Measurements from ENCODE around the gene MISP3. TPM values are rescaled to one million over a fixed set of nuclear protein-coding genes. Genes with fewer than 3 reads are reported as not detected.

The MISP3 gene
- total and polyA plus RNA-seq, 3 experiments from 2014 or later: 1.00 to 2.1 (median 1.2) TPM

DNA sequence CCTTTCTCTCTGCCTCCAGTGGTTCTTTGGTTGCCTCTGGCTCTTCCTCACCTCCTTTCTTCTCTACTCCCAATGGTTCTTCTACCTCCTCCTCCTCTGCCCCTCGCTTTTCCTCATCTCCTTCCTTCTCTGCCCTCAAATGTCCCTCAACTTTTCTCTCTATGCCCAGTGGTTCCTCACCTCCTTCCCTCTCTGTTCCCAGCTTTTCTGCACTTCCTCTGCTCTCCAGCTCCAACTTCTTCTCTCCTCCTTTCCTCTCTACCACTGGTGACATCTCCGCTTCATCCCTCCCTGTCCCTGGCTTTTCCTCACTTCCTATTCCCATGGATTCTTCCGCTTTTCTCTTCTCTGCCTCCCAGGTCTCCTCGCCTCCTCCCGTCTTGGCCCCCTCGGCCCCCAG is 18.5 kb upstream of the MISP3 start:
- Histone ChIP-seq H3K27ac (ENCODE audit: low read depth, low read length) (no peak overlapping the region), H3K9me3 (ENCODE audit: low read length) (no peaks in the 10 kb centered on the region), H3K27me3 (ENCODE audit: insufficient read depth, low read length, poor library complexity, severe bottlenecking) (peaks cover 15% of the 10 kb centered on the region), H3K4me3 (ENCODE audit: low read length) (no peak overlapping the region), H3K4me1 (ENCODE audit: insufficient read depth, low read length) (peaks cover 15% of the 10 kb centered on the region), H3K36me3 (ENCODE audit: insufficient read depth, low read length) (peaks cover 21% of the 10 kb centered on the region)
- CTCF ChIA-PET: interaction anchor here (1.1 kb wide), 1 partner anchor 9 kb away, joined by 3 read pairs; no protein-coding TSS in a partner anchor
- Mint-ChIP-seq H3K27ac (peak overlapping the region in 5 of 8 donors; percentile 7 to 86 (median 38)), H3K4me1 (peaks cover 11 to 19% (median 13%) of the 10 kb centered on the region in 3 donors), H3K27me3 (peaks cover 10 to 15% of the 10 kb centered on the region in 2 donors), H3K4me3 (no peak overlapping the region), H3K9me3 (no peaks in the 10 kb centered on the region), H3K36me3 (peaks cover 7 to 33% (median 9%) of the 10 kb centered on the region in 3 donors)
- DNase-seq: no peak
- POLR2A ChIA-PET: interaction anchor here (0.6 kb wide), 1 partner anchor 170 kb away, joined by 3 read pairs; no protein-coding TSS in a partner anchor

DNA sequence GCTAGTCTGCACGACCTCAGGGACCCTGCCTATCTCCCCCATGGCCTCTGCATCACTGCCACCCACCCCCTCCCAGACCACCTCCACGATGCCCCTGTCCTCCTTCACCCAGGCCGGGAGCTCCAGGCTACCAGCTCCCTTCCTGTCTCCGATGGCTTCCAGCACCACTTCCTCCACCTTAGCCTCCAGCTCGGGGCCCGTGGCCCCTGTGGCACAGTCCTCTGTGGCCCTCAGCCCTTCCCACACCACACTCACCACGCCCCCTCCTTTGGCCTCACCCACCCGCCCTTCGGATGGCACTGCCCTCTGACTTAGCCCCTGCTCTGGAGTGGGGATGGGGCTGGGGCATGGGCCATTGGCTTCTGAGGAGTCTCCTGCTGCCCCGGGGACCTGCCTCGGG is 17.9 kb upstream of the MISP3 start:
- CTCF ChIA-PET: interaction anchor here (0.6 to 1.1 kb wide), 3 partner anchors 10 to 585 kb away, joined by 3 read pairs; no protein-coding TSS in a partner anchor
- H3K36me3 ChIP-seq (ENCODE audit: insufficient read depth, low read length): peaks cover 19% of the 10 kb centered on the region
- no peak for DNase-seq
- Mint-ChIP-seq H3K27me3 (peaks cover 13 to 20% of the 10 kb centered on the region in 2 donors), H3K36me3 (peaks cover 7 to 30% (median 9%) of the 10 kb centered on the region in 3 donors), H3K9me3 (no peaks in the 10 kb centered on the region), H3K27ac (no peak overlapping the region), H3K4me3 (no peak overlapping the region), H3K4me1 (peaks cover 11 to 23% (median 13%) of the 10 kb centered on the region in 3 donors)
- H3K27me3 ChIP-seq (ENCODE audit: insufficient read depth, low read length, poor library complexity, severe bottlenecking): peaks cover 16% of the 10 kb centered on the region
- POLR2A ChIA-PET: interaction anchor here (0.6 to 0.7 kb wide), 2 partner anchors 12 to 171 kb away, joined by 3 to 9 read pairs; no protein-coding TSS in a partner anchor
- no peak overlapping the region for H3K27ac ChIP-seq (ENCODE audit: low read depth, low read length)
- H3K4me1 ChIP-seq (ENCODE audit: insufficient read depth, low read length): peaks cover 17% of the 10 kb centered on the region
- H3K9me3 ChIP-seq (ENCODE audit: low read length): no peaks in the 10 kb centered on the region
- no peak overlapping the region for H3K4me3 ChIP-seq (ENCODE audit: low read length)

DNA sequence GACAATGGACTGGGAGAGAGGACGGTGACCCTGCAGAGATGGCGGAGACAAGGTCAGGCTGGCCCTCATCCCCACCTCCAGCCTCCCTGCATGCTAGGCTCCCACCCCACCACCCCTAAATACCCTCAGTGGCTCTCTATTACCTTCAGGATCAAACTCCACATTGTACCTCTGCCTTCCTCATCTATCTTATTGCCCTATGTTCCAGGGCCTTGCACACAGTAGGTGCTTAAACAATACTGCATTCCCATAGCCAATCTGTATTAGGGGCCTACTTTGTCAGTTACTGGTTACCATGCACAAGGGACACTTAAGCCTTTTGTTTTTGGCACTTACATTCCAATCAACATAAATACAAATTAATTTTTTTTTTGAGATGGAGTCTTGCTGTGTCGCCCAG is 17.2 kb upstream of the MISP3 start:
- Histone ChIP-seq H3K27me3 (ENCODE audit: insufficient read depth, low read length, poor library complexity, severe bottlenecking) (peaks cover 16% of the 10 kb centered on the region), H3K4me3 (ENCODE audit: low read length) (no peak overlapping the region), H3K4me1 (ENCODE audit: insufficient read depth, low read length) (peaks cover 17% of the 10 kb centered on the region), H3K9me3 (ENCODE audit: low read length) (no peaks in the 10 kb centered on the region), H3K36me3 (ENCODE audit: insufficient read depth, low read length) (peaks cover 13% of the 10 kb centered on the region), H3K27ac (ENCODE audit: low read depth, low read length) (no peak overlapping the region)
- Mint-ChIP-seq H3K27ac (peak overlapping the region in 1 of 8 donors; percentile 55), H3K4me1 (peaks cover 11 to 25% (median 13%) of the 10 kb centered on the region in 3 donors), H3K4me3 (no peak overlapping the region), H3K36me3 (peaks cover 5 to 24% (median 9%) of the 10 kb centered on the region in 3 donors), H3K9me3 (no peaks in the 10 kb centered on the region), H3K27me3 (peaks cover 14 to 27% of the 10 kb centered on the region in 2 donors)
- POLR2A ChIA-PET: no interaction called here
- no peak for DNase-seq
- CTCF ChIA-PET: interaction anchor here (0.7 to 7.8 kb wide), 2 partner anchors 13 to 16 kb away, joined by 3 to 67 read pairs; partner anchors contain the start of gene MISP3

DNA sequence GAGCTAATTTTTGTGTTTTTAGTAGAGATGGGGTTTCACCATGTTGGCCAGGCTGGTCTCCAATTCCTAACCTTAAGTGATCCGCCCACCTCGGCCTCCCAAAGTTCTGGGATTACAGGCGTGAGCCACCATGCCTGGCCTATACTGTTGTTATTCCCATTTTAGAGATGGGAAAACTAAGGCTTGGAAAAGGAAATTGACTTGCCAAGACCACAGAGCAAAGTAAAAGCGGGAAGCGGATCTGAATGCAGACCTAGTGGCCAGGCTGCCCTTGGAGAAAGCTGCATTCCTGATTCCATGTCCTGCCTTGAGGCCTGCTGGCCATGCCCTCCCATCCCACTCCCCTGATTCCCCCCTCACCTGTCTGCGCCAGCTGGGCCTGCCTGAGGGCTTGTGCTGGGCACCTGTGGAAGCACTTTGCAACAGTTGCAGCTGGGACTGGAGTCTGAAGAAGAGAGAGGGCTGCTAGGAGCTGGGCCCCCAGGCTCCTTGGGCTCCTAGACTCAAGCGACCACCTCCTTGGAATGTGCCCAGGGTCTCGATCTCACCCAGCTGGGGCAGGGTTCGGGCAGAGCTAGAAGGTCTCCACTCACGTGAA is 16.4 kb upstream of the MISP3 start:
- peaks cover 11 to 25% (median 13%) of the 10 kb centered on the region in 3 donors for H3K4me1 Mint-ChIP-seq
- H3K27ac Mint-ChIP-seq: no peak overlapping the region
- H3K36me3 ChIP-seq (ENCODE audit: insufficient read depth, low read length): peaks cover 6% of the 10 kb centered on the region
- no peak overlapping the region for H3K4me3 ChIP-seq (ENCODE audit: low read length)
- ChIA-PET CTCF (interaction anchor here (1.0 to 7.8 kb wide), 2 partner anchors 15 to 194 kb away, joined by 3 to 67 read pairs; partner anchors contain the start of gene MISP3), POLR2A (interaction anchor here (0.6 kb wide), 1 partner anchor 8 kb away, joined by 4 read pairs; no protein-coding TSS in a partner anchor)
- H3K27ac ChIP-seq (ENCODE audit: low read depth, low read length): no peak overlapping the region
- DNase-seq: no peak
- H3K9me3 Mint-ChIP-seq: no peaks in the 10 kb centered on the region
- H3K27me3 Mint-ChIP-seq: peaks cover 18 to 32% of the 10 kb centered on the region in 2 donors
- peaks cover 16% of the 10 kb centered on the region for H3K27me3 ChIP-seq (ENCODE audit: insufficient read depth, low read length, poor library complexity, severe bottlenecking)
- H3K9me3 ChIP-seq (ENCODE audit: low read length): no peaks in the 10 kb centered on the region
- peak overlapping the region in 1 of 7 donors; percentile 36 for H3K4me3 Mint-ChIP-seq
- peaks cover 17% of the 10 kb centered on the region for H3K4me1 ChIP-seq (ENCODE audit: insufficient read depth, low read length)
- H3K36me3 Mint-ChIP-seq: peaks cover 5 to 16% (median 9%) of the 10 kb centered on the region in 3 donors

DNA sequence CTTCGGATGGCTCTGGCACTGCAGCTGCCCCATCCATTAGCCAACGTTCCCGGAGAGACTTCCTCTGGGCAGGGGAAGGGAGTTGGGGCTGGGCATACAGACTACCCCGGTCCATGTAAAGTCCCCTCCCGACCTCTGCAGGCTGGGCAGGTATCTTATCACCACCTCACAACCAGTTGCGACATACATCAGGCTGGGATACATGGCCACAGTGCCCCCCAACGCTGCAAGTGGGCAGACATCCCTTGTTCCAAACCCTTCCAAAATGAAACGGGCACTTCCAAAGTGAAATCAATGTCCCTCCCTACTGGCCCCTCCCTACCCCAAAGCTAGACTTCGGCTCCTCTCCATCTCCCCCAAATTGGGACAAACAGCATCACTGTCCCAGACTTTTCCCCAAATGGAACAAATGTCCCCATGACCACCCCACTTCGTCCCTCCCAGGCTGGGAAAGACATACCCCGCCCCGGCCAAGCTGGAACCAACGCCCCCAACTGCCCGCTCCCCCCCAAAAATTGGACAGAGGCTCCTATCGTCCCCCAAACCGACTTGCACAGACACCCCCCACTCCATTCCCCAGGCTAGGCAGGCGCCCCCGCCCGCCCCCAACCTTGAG is 15.7 kb upstream of the MISP3 start:
- Histone ChIP-seq H3K36me3 (ENCODE audit: insufficient read depth, low read length) (peaks cover 6% of the 10 kb centered on the region), H3K4me3 (ENCODE audit: low read length) (no peak overlapping the region), H3K27ac (ENCODE audit: low read depth, low read length) (no peak overlapping the region), H3K27me3 (ENCODE audit: insufficient read depth, low read length, poor library complexity, severe bottlenecking) (peaks cover 16% of the 10 kb centered on the region), H3K9me3 (ENCODE audit: low read length) (no peaks in the 10 kb centered on the region), H3K4me1 (ENCODE audit: insufficient read depth, low read length) (peaks cover 17% of the 10 kb centered on the region)
- Mint-ChIP-seq H3K4me1 (peaks cover 11 to 25% (median 13%) of the 10 kb centered on the region in 3 donors), H3K36me3 (peaks cover 5 to 12% (median 5%) of the 10 kb centered on the region in 3 donors), H3K9me3 (no peaks in the 10 kb centered on the region), H3K27me3 (peaks cover 18 to 36% of the 10 kb centered on the region in 2 donors), H3K4me3 (peak overlapping the region in 6 of 7 donors; percentile 22 to 65 (median 51)), H3K27ac (peak overlapping the region in 2 of 8 donors; percentile 35 to 75)
- POLR2A ChIA-PET: no interaction called here
- no peak for DNase-seq
- CTCF ChIA-PET: interaction anchor here (1.0 to 7.8 kb wide), 4 partner anchors 7 to 195 kb away, joined by 3 to 67 read pairs (median 19); partner anchors contain the start of genes IL27RA and MISP3

DNA sequence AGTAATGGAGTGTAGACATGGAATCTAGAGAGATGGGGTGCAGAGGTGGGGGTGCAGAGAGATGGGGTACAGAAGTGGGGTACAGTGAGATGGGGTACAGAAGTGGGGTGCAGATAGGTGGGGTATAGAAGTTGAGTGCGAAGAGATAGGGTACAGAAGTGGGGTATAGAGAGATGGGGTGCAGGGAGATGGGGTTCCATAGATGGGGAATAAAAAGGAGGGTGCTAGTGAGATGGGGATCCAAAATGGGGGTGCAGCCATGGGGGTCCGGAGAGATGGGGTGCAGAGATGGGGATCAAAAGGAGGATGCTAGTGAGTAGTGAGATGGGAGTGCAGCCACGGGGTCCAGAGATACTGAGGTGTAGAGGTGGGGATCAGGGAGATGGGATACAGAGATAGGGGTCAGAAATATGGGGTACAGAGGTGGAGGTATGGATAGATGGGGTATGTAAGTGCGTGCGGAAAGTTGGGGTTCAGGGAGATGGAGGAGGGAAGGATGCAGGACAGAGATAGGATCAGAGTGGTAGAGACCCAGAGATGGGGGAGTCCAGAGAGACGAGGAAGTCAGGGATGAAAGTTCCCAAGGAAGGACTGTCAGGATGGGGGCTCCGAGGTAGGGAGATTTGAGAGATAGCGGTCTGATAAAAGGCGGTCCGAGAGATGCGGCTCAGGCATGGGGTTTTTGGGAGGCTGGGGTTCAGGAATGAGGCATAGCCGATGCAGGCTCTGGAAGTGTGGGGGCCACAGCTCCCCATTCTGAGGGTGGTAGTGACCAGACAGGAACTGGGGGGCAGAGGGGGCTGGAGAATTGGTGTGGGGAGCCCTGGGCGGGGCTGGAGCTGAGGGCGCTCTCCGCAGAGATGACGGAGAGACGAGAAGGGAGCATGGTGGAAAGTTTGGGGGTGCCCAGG is 14.1 kb upstream of the MISP3 start:
- H3K27me3 ChIP-seq (ENCODE audit: insufficient read depth, low read length, poor library complexity, severe bottlenecking): peaks cover 16% of the 10 kb centered on the region
- no peak for DNase-seq

DNA sequence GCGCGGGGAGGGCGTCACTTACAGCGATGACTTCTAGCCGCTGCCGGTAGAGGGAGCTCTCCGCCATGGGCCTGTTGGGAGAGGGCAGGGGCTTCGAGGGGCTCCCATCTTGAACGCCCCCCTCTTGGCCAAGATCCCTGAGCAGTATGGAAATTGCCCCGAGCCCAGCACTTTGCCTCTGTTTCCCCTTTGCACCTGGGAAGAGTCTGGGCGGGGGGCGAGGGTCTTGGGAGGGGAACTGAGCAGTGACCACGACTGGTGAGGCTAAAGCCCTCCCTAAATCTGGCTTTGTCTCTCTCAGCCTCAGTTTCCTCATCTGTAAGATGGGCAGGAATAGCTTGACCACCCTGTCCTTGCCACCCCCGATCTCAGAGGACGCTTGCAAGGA is 13.5 kb upstream of the MISP3 start:
- POLR2A ChIA-PET: no interaction called here
- H3K36me3 Mint-ChIP-seq: no peaks in the 10 kb centered on the region
- peak; percentile 33 to 62 (median 43) for DNase-seq
- peaks cover 16% of the 10 kb centered on the region for H3K27me3 ChIP-seq (ENCODE audit: insufficient read depth, low read length, poor library complexity, severe bottlenecking)
- H3K9me3 ChIP-seq (ENCODE audit: low read length): no peaks in the 10 kb centered on the region
- H3K4me1 ChIP-seq (ENCODE audit: insufficient read depth, low read length): peaks cover 17% of the 10 kb centered on the region
- H3K4me1 Mint-ChIP-seq: peaks cover 11 to 25% (median 11%) of the 10 kb centered on the region in 3 donors
- H3K27me3 Mint-ChIP-seq: peaks cover 18 to 36% of the 10 kb centered on the region in 2 donors
- H3K4me3 ChIP-seq (ENCODE audit: low read length): no peak overlapping the region
- H3K27ac Mint-ChIP-seq: peak overlapping the region in 2 of 8 donors; percentile 21 to 42
- H3K9me3 Mint-ChIP-seq: no peaks in the 10 kb centered on the region
- CTCF ChIA-PET: interaction anchor here (0.7 to 7.8 kb wide), 20 partner anchors 9 to 184 kb away, joined by 3 to 67 read pairs (median 4); partner anchors contain the start of genes IL27RA and MISP3
- H3K36me3 ChIP-seq (ENCODE audit: insufficient read depth, low read length): no peaks in the 10 kb centered on the region
- H3K27ac ChIP-seq (ENCODE audit: low read depth, low read length): no peak overlapping the region
- H3K4me3 Mint-ChIP-seq: peak overlapping the region in 6 of 7 donors; percentile 31 to 78 (median 60)

More for the DNA sequence above, 14.1 kb upstream of the MISP3 start:
- Histone ChIP-seq H3K36me3 (ENCODE audit: insufficient read depth, low read length) (no peaks in the 10 kb centered on the region), H3K27ac (ENCODE audit: low read depth, low read length) (no peak overlapping the region), H3K4me3 (ENCODE audit: low read length) (no peak overlapping the region), H3K9me3 (ENCODE audit: low read length) (no peaks in the 10 kb centered on the region), H3K4me1 (ENCODE audit: insufficient read depth, low read length) (peaks cover 17% of the 10 kb centered on the region)
- H3K4me1 Mint-ChIP-seq: peaks cover 11 to 25% (median 12%) of the 10 kb centered on the region in 3 donors
- no peaks in the 10 kb centered on the region for H3K9me3 Mint-ChIP-seq
- H3K27ac Mint-ChIP-seq: peak overlapping the region in 2 of 8 donors; percentile 21 to 42
- ChIA-PET POLR2A (no interaction called here), CTCF (interaction anchor here (0.7 to 7.8 kb wide), 14 partner anchors 9 to 179 kb away, joined by 3 to 67 read pairs (median 4); partner anchors contain the start of genes IL27RA and MISP3)
- peaks cover 0 to 2% (median 0%) of the 10 kb centered on the region in 3 donors for H3K36me3 Mint-ChIP-seq
- peaks cover 18 to 36% of the 10 kb centered on the region in 2 donors for H3K27me3 Mint-ChIP-seq
- peak overlapping the region in 6 of 7 donors; percentile 31 to 78 (median 60) for H3K4me3 Mint-ChIP-seq

All from CD8-positive, alpha-beta memory T cell (primary cell).